Measurements from ENCODE around the gene ZNF319.

DNA sequence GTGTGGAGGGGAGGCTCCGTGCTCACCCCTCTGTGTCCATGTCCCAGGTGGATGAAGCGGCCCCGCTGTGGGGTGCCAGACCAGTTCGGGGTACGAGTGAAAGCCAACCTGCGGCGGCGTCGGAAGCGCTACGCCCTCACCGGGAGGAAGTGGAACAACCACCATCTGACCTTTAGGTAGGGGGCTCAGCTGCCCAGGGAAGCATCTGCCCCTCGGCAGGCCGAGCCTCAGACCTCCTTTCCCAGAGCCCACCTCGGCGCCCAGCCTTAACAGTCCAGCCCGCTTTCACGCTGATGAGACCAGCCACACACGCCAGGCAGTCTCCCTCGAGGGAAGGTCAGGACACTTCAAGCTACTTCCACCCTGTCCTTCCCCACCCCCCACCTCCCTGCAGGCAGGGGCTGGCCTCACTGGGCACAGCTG is 37.8 kb upstream of the ZNF319 start:
- TF ChIP-seq POLR2A (IDR thresholded peaks at IDR 0.05) = no peak
- no peak for TF ChIP-seq EP300 (IDR thresholded peaks at IDR 0.05)
